RWPE1 (cell line): ENCODE results near the gene PNMA5.

ENCODE experiments used
- CTCF ChIA-PET: fragments of 350-600 bp; sonication (Branson Sonifier 250); formaldehyde crosslinking; extraction: SDS; loops from one replicate; lab custom pipeline; 2021; lab: Yijun Ruan, JAX
- POLR2A ChIA-PET: fragments of 400-600 bp; formaldehyde crosslinking; extraction: SDS; loops from one replicate; lab custom pipeline; 2020; ENCODE audit warnings: antibody characterized with exemption; ENCODE audit not compliant: low non-redundant PET; lab: Yijun Ruan, JAX
- DNase-seq: peaks from one replicate; pipeline ENCODE4 v3.0.0; 2012; ENCODE audit warnings: low spot score
- H3K27ac ChIP-seq: fragments of 450-650 bp; 2 replicates; pipeline ENCODE4 v1.5.1; 2017
- CTCF ChIP-seq: fragments of 450-650 bp; conservative IDR thresholded peaks from 2 replicates; pipeline ENCODE4 v1.5.1; 2017; ENCODE audit warnings: low read depth, mild to moderate bottlenecking

The PNMA5 gene

GRCh38 chrX:152945021-152945979 is 48.6 kb downstream of the PNMA5 start:
- no peak for TF ChIP-seq CTCF
- ChIA-PET POLR2A (no interaction called here), CTCF (no interaction called here)
- no peak overlapping the region for H3K27ac ChIP-seq
- DNase-seq = no peak

- no peak overlapping the region for H3K27ac ChIP-seq
- no peak for TF ChIP-seq CTCF
- CTCF ChIA-PET = no interaction called here
- DNase-seq = no peak
- POLR2A ChIA-PET = no interaction called here
Measured at GRCh38 chrX:152943826-152944225, 50.1 kb downstream of the PNMA5 start.

- H3K27ac ChIP-seq = peak overlapping the region; percentile 81
- POLR2A ChIA-PET = interaction anchor here (0.5 kb wide), 2 partner anchors 16 to 773 kb away, joined by 3 to 4 read pairs; no protein-coding TSS in a partner anchor
- no peak for TF ChIP-seq CTCF
- CTCF ChIA-PET = interaction anchor here (0.7 kb wide), 1 partner anchor 500 kb away, joined by 3 read pairs; no protein-coding TSS in a partner anchor
- DNase-seq = no peak
Measured at GRCh38 chrX:152942077-152942442, 51.9 kb downstream of the PNMA5 start.

- ChIA-PET CTCF (interaction anchor here (0.7 to 1.1 kb wide), 2 partner anchors 11 to 501 kb away, joined by 3 to 5 read pairs; no protein-coding TSS in a partner anchor), POLR2A (interaction anchor here (0.5 kb wide), 1 partner anchor 772 kb away, joined by 3 read pairs; no protein-coding TSS in a partner anchor)
- peak overlapping the region; percentile 81 for H3K27ac ChIP-seq
- DNase-seq = peak; percentile 81
- peak; percentile 72 for TF ChIP-seq CTCF
Measured at GRCh38 chrX:152941328-152942076, 52.4 kb downstream of the PNMA5 start.
